Activated CD4-positive, alpha-beta T cell treated with anti-CD3 and anti-CD28 coated beads for 36 hours (primary cell): ENCODE data around the gene ISYNA1. TPM values are rescaled to one million over a fixed set of nuclear protein-coding genes. Genes with fewer than 3 reads are reported as not detected.
"Not testable (repeated sequence)": the region's sequence is repeated elsewhere in the genome, so short reads cannot be mapped to it uniquely, and the experiment has no call there.

Experiments used
- ATAC-seq: fragments of 200-7000 bp; cut with Tn5 transposase; one replicate; pipeline ENCODE4 v1.10.0; 2021; ENCODE audit warnings: mild to moderate bottlenecking, moderate library complexity
- CTCF ChIA-PET: fragments of 350-600 bp; sonication (Branson Sonifier 250); formaldehyde crosslinking; loops from one replicate; lab custom pipeline; 2021; ENCODE audit warnings: antibody characterized with exemption; lab: Charles Lee
- POLR2A ChIA-PET: fragments of 350-600 bp; sonication (Branson Sonifier 250); formaldehyde crosslinking; loops from one replicate; lab custom pipeline; 2021; ENCODE audit warnings: antibody characterized with exemption, inconsistent platforms; lab: Charles Lee
- DNase-seq: peaks from one replicate; pipeline ENCODE4 v3.0.0-alpha.2; 2020
- H3K27ac Mint-ChIP-seq: one replicate; pipeline ENCODE4 v1.8.0; 2021; ENCODE audit warnings: mixed read lengths
- H3K27me3 Mint-ChIP-seq: one replicate; pipeline ENCODE4 v1.8.0; 2021; ENCODE audit warnings: mixed read lengths
- H3K36me3 Mint-ChIP-seq: one replicate; pipeline ENCODE4 v1.8.0; 2021; ENCODE audit warnings: low read depth, mixed read lengths
- H3K4me1 Mint-ChIP-seq: one replicate; pipeline ENCODE4 v1.8.0; 2021; ENCODE audit warnings: mixed read lengths
- H3K4me3 Mint-ChIP-seq: one replicate; pipeline ENCODE4 v1.8.0; 2021; ENCODE audit warnings: mild to moderate bottlenecking, moderate library complexity, mixed read lengths
- H3K9me3 Mint-ChIP-seq: one replicate; pipeline ENCODE4 v1.8.0; 2021; ENCODE audit warnings: low read depth, mixed read lengths
- intact Hi-C, 2 experiments: fragments of 100-400 bp; cut with DNase I in 1 of 2; cut with micrococcal nuclease in 1 of 2; formaldehyde crosslinking; loops; one replicate each; pipeline versions ENCODE4 v1.14.2 to v1.15.1; 2022 to 2024; cut with DNase I, micrococcal nuclease
- total RNA-seq, 2 experiments: library from RNA; stranded (reverse); gene quantifications; one replicate each; pipeline ENCODE4 v1.2.3, GENCODE V29; 2021

ISYNA1 gene
- total RNA-seq, 2 experiments from 2014 or later = 18.8 to 23.3 TPM

- H3K27ac Mint-ChIP-seq, POLR2A ChIA-PET, H3K9me3 Mint-ChIP-seq, H3K4me3 Mint-ChIP-seq, H3K27me3 Mint-ChIP-seq, H3K36me3 Mint-ChIP-seq, DNase-seq, ATAC-seq, H3K4me1 Mint-ChIP-seq, intact Hi-C loops: not testable (repeated sequence)
- CTCF ChIA-PET = interaction anchor here (1.3 kb wide), 1 partner anchor 13 kb away, joined by 3 read pairs; no protein-coding TSS in a partner anchor
Measured at GRCh38 chr19:18402455-18403248, 35.3 kb downstream of the ISYNA1 start.

DNA sequence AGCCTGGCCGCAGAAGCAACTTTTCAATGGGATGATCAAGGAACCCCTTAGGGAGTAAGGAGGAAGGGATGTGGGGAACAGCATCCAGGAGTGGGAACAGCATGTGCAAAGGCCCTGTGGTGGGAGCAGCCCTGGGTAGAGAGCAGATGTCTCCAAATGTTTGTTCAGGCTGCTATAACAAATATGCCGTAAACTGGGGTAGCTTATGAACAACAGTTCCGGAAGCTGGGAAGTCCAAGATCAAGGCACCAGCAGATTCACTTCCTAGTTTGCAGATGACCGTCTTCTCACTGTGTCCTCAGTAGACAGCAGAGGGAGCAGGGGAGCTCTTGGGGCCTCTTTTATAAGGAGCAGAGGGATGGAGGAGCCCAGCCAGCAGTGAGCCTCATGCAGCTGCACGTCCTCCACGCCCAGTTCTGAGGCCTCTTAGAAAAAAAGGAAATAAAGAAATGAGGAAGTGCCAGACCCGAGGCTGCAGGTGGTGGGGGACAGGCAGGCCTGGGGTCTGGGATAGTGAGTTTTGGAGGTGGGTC lies 36.3 kb downstream of the ISYNA1 start:
- POLR2A ChIA-PET = no interaction called here
- Mint-ChIP-seq H3K4me3 (no peak overlapping the region), H3K27ac (no peak overlapping the region), H3K27me3 (peaks cover 6% of the 10 kb centered on the region), H3K4me1 (peaks cover 2% of the 10 kb centered on the region), H3K9me3 (no peaks in the 10 kb centered on the region), H3K36me3 (no peaks in the 10 kb centered on the region)
- ATAC-seq (peak; percentile 51), DNase-seq (no peak)
- CTCF ChIA-PET = interaction anchor here (0.6 to 1.3 kb wide), 4 partner anchors 11 to 291 kb away, joined by 3 to 4 read pairs (median 3); no protein-coding TSS in a partner anchor
- intact Hi-C loops = no loop called here

DNA sequence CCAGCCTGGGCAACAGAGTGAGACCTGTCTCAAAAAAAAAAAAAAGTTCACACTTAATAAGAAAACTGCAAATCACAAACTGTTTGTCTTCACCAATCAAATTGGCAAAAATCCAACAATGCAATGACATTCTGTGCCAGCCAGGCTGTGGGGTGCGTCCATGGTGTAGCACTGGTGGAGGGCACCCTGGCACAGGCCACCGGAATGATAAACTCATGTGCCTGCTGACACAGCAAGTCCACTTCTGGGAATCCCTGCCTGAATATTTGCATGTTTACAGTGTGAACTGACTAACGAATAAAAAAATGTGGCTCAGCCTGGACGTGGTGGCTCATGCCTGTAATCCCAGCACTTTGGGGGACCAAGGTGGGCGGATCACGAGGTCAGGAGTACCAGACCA lies 38.9 kb downstream of the ISYNA1 start:
- intact Hi-C loops = no loop called here
- Mint-ChIP-seq H3K36me3 (no peaks in the 10 kb centered on the region), H3K9me3 (no peaks in the 10 kb centered on the region), H3K27ac (no peak overlapping the region), H3K4me1 (peaks cover 2% of the 10 kb centered on the region), H3K27me3 (peaks cover 6% of the 10 kb centered on the region), H3K4me3 (no peak overlapping the region)
- CTCF ChIA-PET = interaction anchor here (0.6 to 1.3 kb wide), 5 partner anchors 10 to 149 kb away, joined by 3 to 4 read pairs (median 3); no protein-coding TSS in a partner anchor
- DNase-seq = no peak
- POLR2A ChIA-PET = interaction anchor here (0.6 kb wide), 1 partner anchor 60 kb away, joined by 6 read pairs; no protein-coding TSS in a partner anchor
- ATAC-seq = no peak

DNA sequence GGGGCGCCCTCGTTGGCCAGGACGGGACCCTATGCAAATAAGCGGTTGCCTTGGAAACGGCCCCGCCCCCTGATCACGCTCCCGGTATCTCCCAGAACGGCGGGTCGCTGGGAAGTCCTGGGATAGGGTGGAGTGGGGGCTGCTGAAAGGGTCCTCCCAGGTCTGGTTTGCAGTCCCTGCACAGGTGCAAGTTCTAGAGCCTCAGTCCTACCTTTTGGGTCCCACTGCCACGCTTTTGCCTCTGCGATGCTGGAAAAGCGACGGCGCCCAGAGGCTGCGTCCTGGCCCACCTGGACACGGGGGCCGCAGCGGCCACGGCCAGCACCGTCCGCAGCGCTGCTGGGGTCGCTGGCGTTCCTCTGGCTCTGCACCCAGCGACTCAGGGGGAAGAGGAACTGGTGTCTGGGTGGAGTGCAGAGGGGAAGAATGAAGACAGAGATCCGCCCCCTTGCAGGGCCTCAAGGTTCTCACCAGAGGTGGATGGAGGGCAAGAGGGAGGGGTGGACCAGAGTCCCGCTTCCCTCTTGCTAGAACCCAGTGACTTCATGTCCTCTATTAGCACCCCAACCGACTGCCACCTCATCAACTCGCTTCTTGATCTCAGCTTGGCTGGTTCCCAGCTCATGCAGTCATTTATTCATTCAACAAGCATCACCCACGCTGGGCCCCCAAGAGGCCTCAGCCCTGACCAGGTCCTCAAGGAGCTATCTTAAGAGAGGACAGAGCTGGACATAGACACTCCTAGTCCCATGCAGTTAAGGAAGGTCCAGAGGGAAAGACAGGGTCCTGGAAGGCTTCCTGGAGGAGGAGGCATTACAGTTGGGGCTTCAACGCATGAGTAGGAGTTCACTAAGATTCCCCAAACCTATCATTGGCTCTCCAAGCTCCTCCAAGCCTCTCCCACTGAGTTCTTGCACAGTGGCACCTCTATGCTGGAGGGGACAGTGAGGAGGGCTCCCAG lies 40.4 kb downstream of the ISYNA1 start, which contains the start of gene LRRC25:
Gene LRRC25, minus strand, starts transcription at position 381 of the 961 bp plus-strand sequence. CDS start 659 bp downstream, outside the sequence.
- H3K36me3 Mint-ChIP-seq = peaks cover 1% of the 10 kb centered on the region
- intact Hi-C loops = no loop called here
- H3K9me3 Mint-ChIP-seq = no peaks in the 10 kb centered on the region
- ATAC-seq = no peak
- no peak within 1 kb of the TSS for H3K27ac Mint-ChIP-seq
- POLR2A ChIA-PET = no interaction called here
- H3K4me1 Mint-ChIP-seq = peaks cover 2% of the 10 kb centered on the region
- no peak for DNase-seq
- CTCF ChIA-PET = interaction anchor here (0.7 to 2.7 kb wide), 2 partner anchors 9 to 142 kb away, joined by 3 to 10 read pairs; a partner anchor contains a TSS
- H3K27me3 Mint-ChIP-seq = peaks cover 9% of the 10 kb centered on the region
- H3K4me3 Mint-ChIP-seq = no peak within 1 kb of the TSS

- Mint-ChIP-seq H3K9me3 (no peaks in the 10 kb centered on the region), H3K27ac (no peak overlapping the region), H3K4me3 (no peak overlapping the region), H3K4me1 (peaks cover 2% of the 10 kb centered on the region), H3K27me3 (peaks cover 9% of the 10 kb centered on the region), H3K36me3 (peaks cover 1% of the 10 kb centered on the region)
- ChIA-PET POLR2A (interaction anchor here (0.6 kb wide), 1 partner anchor 93 kb away, joined by 4 read pairs; no protein-coding TSS in a partner anchor), CTCF (interaction anchor here (2.7 kb wide), 1 partner anchor 8 kb away, joined by 10 read pairs; no protein-coding TSS in a partner anchor)
- no peak for ATAC-seq
- intact Hi-C loops = no loop called here
- DNase-seq = no peak
Measured at GRCh38 chr19:18396471-18397241, 41.3 kb downstream of the ISYNA1 start.

DNA sequence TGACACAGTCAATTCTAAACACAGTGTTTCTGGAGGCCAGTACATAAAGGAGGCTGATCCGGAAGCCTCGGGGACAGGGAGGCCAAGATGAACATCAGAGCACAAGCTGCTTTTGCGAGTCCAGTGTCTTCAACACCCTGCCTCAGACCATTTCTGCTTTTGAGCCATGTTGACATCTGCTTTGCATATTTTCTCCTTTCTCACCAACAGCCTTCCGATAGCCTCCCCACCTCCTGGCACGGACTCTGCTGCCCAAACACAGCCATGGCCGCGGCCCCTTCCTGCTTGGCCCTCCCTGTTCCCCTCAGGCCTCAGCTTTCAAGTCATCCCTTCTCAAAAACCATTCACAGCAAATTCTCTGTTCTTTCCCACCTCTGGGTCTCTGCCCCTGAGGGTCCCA lies 44.1 kb downstream of the ISYNA1 start:
- ChIA-PET CTCF (no interaction called here), POLR2A (no interaction called here)
- ATAC-seq (no peak), DNase-seq (no peak)
- H3K4me3 Mint-ChIP-seq = no peak overlapping the region
- H3K27ac Mint-ChIP-seq = no peak overlapping the region
- peaks cover 2% of the 10 kb centered on the region for H3K4me1 Mint-ChIP-seq
- peaks cover 20% of the 10 kb centered on the region for H3K27me3 Mint-ChIP-seq
- intact Hi-C loops = no loop called here
- H3K36me3 Mint-ChIP-seq = peaks cover 1% of the 10 kb centered on the region
- no peaks in the 10 kb centered on the region for H3K9me3 Mint-ChIP-seq

DNA sequence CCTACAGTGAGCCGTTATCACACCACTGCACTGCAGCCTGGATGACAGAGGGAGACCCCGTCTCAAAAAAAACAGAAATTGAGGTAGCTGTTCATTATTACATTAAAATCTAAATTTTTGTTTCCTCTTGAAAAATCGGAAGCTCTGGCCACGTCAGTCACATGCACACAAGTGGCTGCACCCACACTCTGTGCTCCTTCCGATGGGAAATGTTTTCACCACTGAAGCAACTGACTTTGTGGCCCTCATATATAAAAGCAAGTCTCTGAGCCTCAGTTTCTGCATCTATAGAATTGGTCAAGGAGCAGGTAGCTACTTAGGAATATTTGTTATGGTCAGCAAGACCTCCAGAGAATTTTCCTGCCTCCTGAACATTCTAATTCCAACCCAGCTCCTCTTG lies 45.0 kb downstream of the ISYNA1 start:
- no peak for DNase-seq
- Mint-ChIP-seq H3K4me1 (peaks cover 4% of the 10 kb centered on the region), H3K27ac (no peak overlapping the region), H3K4me3 (no peak overlapping the region), H3K9me3 (no peaks in the 10 kb centered on the region), H3K36me3 (peaks cover 1% of the 10 kb centered on the region), H3K27me3 (peaks cover 24% of the 10 kb centered on the region)
- no peak for ATAC-seq
- intact Hi-C loops = no loop called here
- POLR2A ChIA-PET = interaction anchor here (0.6 kb wide), 1 partner anchor 342 kb away, joined by 3 read pairs; no protein-coding TSS in a partner anchor
- CTCF ChIA-PET = interaction anchor here (0.6 to 1.5 kb wide), 4 partner anchors 12 to 119 kb away, joined by 3 read pairs; partner anchors contain the start of gene IQCN

GRCh38 chr19:18392417-18392816 lies 45.5 kb downstream of the ISYNA1 start:
- H3K27ac Mint-ChIP-seq = no peak overlapping the region
- intact Hi-C loops = no loop called here
- DNase-seq (no peak), ATAC-seq (no peak)
- ChIA-PET CTCF (interaction anchor here (0.6 to 1.5 kb wide), 3 partner anchors 11 to 115 kb away, joined by 3 read pairs; no protein-coding TSS in a partner anchor), POLR2A (no interaction called here)
- H3K4me3 Mint-ChIP-seq = no peak overlapping the region
- peaks cover 4% of the 10 kb centered on the region for H3K4me1 Mint-ChIP-seq
- H3K27me3 Mint-ChIP-seq = peaks cover 24% of the 10 kb centered on the region
- H3K9me3 Mint-ChIP-seq = no peaks in the 10 kb centered on the region
- H3K36me3 Mint-ChIP-seq = peaks cover 1% of the 10 kb centered on the region

DNA sequence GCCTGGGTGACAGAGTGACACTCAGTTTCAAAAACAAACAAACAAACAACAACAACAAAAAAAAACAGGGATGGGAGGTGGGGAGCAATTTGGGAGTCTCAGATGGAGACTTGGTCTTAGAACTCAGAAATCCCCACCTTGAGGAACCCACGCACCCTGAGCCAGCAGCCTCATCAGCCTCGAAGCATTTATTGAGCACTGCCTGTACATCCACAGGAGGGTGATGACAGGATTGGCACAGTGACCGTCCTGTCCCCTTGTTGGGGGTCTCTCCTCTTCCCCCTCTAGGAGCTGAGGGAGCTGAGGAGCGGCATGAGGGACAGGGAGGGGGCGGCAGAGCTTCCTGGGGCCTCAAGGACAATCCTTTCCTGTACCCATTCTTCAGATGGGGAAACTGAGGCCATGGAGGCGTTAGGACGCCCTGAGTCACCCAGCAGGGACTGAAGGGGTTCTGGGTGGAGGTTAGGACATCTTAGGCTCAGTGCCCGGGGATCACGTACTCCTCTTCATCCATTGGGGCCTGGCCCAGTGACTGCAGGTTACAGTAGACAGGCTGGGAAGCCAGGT lies 46.3 kb downstream of the ISYNA1 start:
- POLR2A ChIA-PET = no interaction called here

More for the DNA sequence above, 46.3 kb downstream of the ISYNA1 start:
- ATAC-seq = no peak
- H3K4me1 Mint-ChIP-seq = peaks cover 4% of the 10 kb centered on the region
- peaks cover 1% of the 10 kb centered on the region for H3K36me3 Mint-ChIP-seq
- no peak for DNase-seq
- no peak overlapping the region for H3K27ac Mint-ChIP-seq
- peaks cover 29% of the 10 kb centered on the region for H3K27me3 Mint-ChIP-seq
- no peaks in the 10 kb centered on the region for H3K9me3 Mint-ChIP-seq
- H3K4me3 Mint-ChIP-seq = no peak overlapping the region
- CTCF ChIA-PET = interaction anchor here (0.8 to 1.5 kb wide), 3 partner anchors 19 to 1056 kb away, joined by 3 to 4 read pairs (median 4); no protein-coding TSS in a partner anchor
- intact Hi-C loops = no loop called here
